Measurements from ENCODE around the gene MXD4. TPM values are rescaled to one million over a fixed set of nuclear protein-coding genes. Genes with fewer than 3 reads are reported as not detected.

MXD4 gene
- total RNA-seq, 1 experiment from 2014 or later, result 18.9 TPM

DNA sequence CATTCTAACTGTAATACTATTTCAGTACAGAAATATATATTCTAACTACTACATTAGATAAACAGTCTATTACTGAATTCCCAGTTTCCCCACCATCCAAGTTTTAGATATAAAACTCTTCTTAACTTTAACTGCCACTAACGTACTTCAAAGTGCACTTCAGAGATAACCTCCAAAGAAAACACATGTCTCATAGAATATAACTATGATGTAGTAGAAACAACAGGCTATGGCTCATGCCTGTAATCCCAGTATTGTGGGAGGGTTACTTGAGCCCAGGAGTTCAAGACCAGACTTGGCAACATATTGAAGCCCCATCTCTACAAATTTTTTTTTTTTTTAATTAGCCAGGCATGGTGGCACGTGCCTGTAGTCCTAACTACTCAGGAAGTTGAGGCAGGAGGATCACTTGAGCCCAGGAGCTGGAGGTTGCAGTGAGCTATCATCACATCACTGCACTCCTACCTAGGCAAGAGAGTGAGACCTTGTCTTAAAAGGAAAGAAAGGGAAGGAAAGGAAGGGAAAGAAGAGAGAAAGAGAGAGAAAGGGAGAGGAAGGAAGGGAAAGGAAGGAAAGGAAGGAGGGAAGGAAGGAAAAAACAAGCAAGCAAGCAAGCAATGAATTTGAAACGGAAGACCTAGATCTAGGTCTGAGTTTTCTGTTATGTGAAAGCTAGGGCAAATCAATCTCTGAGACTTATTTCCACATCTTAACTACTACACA is 24.8 kb downstream of the MXD4 start:
- H3F3A ChIP-seq (ENCODE audit: low read length, unreplicated experiment), result no peaks in the 10 kb centered on the region
- H3K9me3 ChIP-seq (ENCODE audit: low read length), result no peaks in the 10 kb centered on the region
- H3K27me3 ChIP-seq (ENCODE audit: low read length), result no peaks in the 10 kb centered on the region
- peaks cover 14% of the 10 kb centered on the region; the same call in 1 of the 2 replicates for H3K36me3 ChIP-seq (ENCODE audit: low read depth, low read length)
- intact Hi-C loops (cut with micrococcal nuclease), result no loop called here
- BruUV-seq (replicated peaks), result no TSS peak
- ATAC-seq (no peak), DNase-seq (no peak)
- no peaks in the 10 kb centered on the region for H3K9me2 ChIP-seq (replicated peaks; ENCODE audit: low read length)
- no peak overlapping the region for H3K27ac ChIP-seq (ENCODE audit: low read length)
- CTCF ChIA-PET, result no interaction called here
- H3K9ac ChIP-seq (ENCODE audit: low read length), result no peak overlapping the region
- H2AFZ ChIP-seq (ENCODE audit: low read length), result no peak overlapping the region
- peaks cover 58% of the 10 kb centered on the region for H3K79me2 ChIP-seq (ENCODE audit: low read length)
- H3K4me3 ChIP-seq (ENCODE audit: low read length), result no peak overlapping the region
- no peak for TF ChIP-seq EZH2phosphoT487 (IDR thresholded peaks at IDR 0.05; ENCODE audit: borderline replicate concordance, low read length)
- TF ChIP-seq EZH2 (IDR thresholded peaks at IDR 0.05; ENCODE audit: low read length, unreplicated experiment), result no peak
- TF ChIP-seq, protein P1, sequence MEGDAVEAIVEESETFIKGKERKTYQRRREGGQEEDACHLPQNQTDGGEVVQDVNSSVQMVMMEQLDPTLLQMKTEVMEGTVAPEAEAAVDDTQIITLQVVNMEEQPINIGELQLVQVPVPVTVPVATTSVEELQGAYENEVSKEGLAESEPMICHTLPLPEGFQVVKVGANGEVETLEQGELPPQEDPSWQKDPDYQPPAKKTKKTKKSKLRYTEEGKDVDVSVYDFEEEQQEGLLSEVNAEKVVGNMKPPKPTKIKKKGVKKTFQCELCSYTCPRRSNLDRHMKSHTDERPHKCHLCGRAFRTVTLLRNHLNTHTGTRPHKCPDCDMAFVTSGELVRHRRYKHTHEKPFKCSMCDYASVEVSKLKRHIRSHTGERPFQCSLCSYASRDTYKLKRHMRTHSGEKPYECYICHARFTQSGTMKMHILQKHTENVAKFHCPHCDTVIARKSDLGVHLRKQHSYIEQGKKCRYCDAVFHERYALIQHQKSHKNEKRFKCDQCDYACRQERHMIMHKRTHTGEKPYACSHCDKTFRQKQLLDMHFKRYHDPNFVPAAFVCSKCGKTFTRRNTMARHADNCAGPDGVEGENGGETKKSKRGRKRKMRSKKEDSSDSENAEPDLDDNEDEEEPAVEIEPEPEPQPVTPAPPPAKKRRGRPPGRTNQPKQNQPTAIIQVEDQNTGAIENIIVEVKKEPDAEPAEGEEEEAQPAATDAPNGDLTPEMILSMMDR (conservative IDR thresholded peaks at IDR 0.05; ENCODE audit: low read depth, low read length), result no peak
- POLR2A ChIA-PET (ENCODE audit: unreplicated experiment), result no interaction called here
- H3K4me2 ChIP-seq (ENCODE audit: low read length), result no peak overlapping the region
- 0 out of 2 replicates have a peak, but pooled peaks cover 20% of the 10 kb centered on the region for H3K4me1 ChIP-seq (ENCODE audit: insufficient read depth, low read length)
- H4K20me1 ChIP-seq (ENCODE audit: low read length), result peaks cover 16% of the 10 kb centered on the region

DNA sequence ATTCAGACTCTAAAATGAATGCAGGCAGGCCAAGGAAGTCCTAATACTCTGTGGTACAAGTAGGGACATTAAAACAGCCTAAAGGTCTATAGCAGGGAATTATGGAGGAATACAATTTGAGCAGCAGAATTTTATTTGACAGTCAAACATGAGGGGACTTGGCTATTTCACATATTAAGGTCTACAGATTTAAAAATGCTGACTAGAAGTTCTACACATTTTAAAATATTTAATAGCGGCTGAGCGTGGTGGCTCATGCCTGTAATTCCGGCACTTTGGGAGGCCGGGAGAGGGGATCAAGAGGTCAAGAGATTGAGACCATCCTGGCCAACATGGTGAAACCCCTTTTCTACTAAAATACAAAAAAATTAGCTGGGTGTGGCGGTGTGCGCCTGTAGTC is 30.8 kb downstream of the MXD4 start:
- Histone ChIP-seq H2AFZ (ENCODE audit: low read length) (no peak overlapping the region), H3K4me2 (ENCODE audit: low read length) (no peak overlapping the region), H3K4me3 (ENCODE audit: low read length) (no peak overlapping the region), H3K4me1 (ENCODE audit: insufficient read depth, low read length) (no peaks in the 10 kb centered on the region), H3F3A (ENCODE audit: low read length, unreplicated experiment) (no peaks in the 10 kb centered on the region), H3K9me3 (ENCODE audit: low read length) (no peaks in the 10 kb centered on the region), H3K79me2 (ENCODE audit: low read length) (peaks cover 8% of the 10 kb centered on the region; the same call in 1 of the 2 replicates), H3K27ac (ENCODE audit: low read length) (no peak overlapping the region), H3K9me2 (replicated peaks; ENCODE audit: low read length) (no peaks in the 10 kb centered on the region), H3K9ac (ENCODE audit: low read length) (no peak overlapping the region), H3K36me3 (ENCODE audit: low read depth, low read length) (peaks cover 14% of the 10 kb centered on the region; the same call in 1 of the 2 replicates), H4K20me1 (ENCODE audit: low read length) (no peaks in the 10 kb centered on the region), H3K27me3 (ENCODE audit: low read length) (no peaks in the 10 kb centered on the region)
- ChIA-PET POLR2A (ENCODE audit: unreplicated experiment) (no interaction called here), CTCF (no interaction called here)
- ATAC-seq, result no peak
- intact Hi-C loops (cut with micrococcal nuclease), result no loop called here
- TF ChIP-seq EZH2 (IDR thresholded peaks at IDR 0.05; ENCODE audit: low read length, unreplicated experiment) (no peak), EZH2phosphoT487 (IDR thresholded peaks at IDR 0.05; ENCODE audit: borderline replicate concordance, low read length) (no peak)
- TF ChIP-seq, protein P1 (conservative IDR thresholded peaks at IDR 0.05; ENCODE audit: low read depth, low read length), result no peak
- DNase-seq, result no peak
- no TSS peak for BruUV-seq (replicated peaks)

DNA sequence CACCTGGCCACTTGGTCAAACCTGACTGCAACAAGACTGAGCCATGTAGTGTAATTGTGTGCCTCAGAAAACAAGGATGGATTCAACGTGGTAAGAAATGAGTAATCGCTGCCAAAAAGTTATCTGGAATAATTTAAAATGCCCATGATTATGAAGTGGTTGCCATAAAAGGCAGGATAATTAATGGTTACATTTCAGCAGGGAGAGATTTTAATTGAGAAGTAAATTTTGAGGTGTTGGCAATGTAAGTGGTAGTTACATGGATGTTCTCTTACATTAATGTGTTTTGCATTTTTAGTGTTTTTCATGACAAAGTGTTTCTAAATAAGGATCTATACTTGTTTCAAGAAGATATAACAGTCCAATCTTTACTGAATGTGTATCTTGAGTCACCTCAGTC is 35.6 kb downstream of the MXD4 start:
- H3K4me3 ChIP-seq (ENCODE audit: low read length), result no peak overlapping the region
- H3K9ac ChIP-seq (ENCODE audit: low read length), result no peak overlapping the region
- H3K27me3 ChIP-seq (ENCODE audit: low read length), result no peaks in the 10 kb centered on the region
- no peak overlapping the region for H3K4me2 ChIP-seq (ENCODE audit: low read length)
- H2AFZ ChIP-seq (ENCODE audit: low read length), result no peak overlapping the region
- H3K27ac ChIP-seq (ENCODE audit: low read length), result no peak overlapping the region
- no peaks in the 10 kb centered on the region for H3F3A ChIP-seq (ENCODE audit: low read length, unreplicated experiment)
- no peaks in the 10 kb centered on the region for H4K20me1 ChIP-seq (ENCODE audit: low read length)
- intact Hi-C loops (cut with micrococcal nuclease), result no loop called here
- no peaks in the 10 kb centered on the region for H3K79me2 ChIP-seq (ENCODE audit: low read length)
- no peak for TF ChIP-seq EZH2phosphoT487 (IDR thresholded peaks at IDR 0.05; ENCODE audit: borderline replicate concordance, low read length)
- POLR2A ChIA-PET (ENCODE audit: unreplicated experiment), result no interaction called here
- DNase-seq, result no peak
- no peak for ATAC-seq
- no peaks in the 10 kb centered on the region for H3K9me3 ChIP-seq (ENCODE audit: low read length)
- H3K9me2 ChIP-seq (replicated peaks; ENCODE audit: low read length), result no peaks in the 10 kb centered on the region
- H3K36me3 ChIP-seq (ENCODE audit: low read depth, low read length), result no peaks in the 10 kb centered on the region; the same call in 1 of the 2 replicates
- H3K4me1 ChIP-seq (ENCODE audit: insufficient read depth, low read length), result peaks cover 10% of the 10 kb centered on the region; the same call in 1 of the 2 replicates
- no TSS peak for BruUV-seq (replicated peaks)
- CTCF ChIA-PET, result no interaction called here
